Measurements from ENCODE around the gene TUBGCP2.
A peak's percentile ranks its signal among the peaks of the same experiment; 100 is the strongest.

Gene TUBGCP2

DNA sequence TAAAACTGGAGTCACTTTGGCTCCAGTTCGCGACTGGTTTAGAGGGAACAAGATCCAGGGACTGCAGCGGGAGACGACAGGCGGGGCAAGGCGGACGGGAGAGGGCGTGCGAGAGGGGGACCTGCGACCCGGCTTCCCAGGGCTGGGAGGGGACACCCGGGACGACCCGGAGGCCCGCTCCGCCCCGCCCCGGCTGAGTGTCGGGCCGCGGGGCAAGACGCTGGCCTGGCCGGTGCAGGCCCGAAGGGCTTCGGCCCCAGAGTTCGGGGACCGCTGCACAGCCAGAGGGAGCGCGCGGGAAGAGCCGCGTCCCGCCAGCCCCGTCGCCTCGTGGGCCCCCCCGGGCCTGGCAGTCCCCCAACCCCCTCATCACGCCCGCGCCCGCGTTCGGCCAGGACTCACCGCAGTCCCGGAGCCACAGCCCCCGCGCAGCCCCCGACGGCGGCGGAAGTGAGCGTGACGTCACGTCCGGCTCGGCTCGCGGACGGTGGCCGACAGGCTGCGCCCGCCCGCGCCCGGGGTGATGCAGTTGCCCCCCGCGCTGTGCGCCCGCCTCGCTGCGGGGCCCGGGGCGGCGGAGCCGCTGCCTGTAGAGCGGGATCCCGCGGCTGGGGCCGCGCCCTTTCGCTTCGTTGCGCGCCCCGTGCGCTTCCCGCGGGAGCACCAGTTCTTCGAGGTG lies at the start of gene TUBGCP2, which contains the start of gene ZNF511:
Gene TUBGCP2 (minus strand): TSS at position 452 of the 679 bp plus-strand sequence. CDS start 5,931 bp downstream, outside the sequence.
Gene ZNF511 (plus strand): TSS at position 494 of the 679 bp plus-strand sequence. CDS start 30 bp downstream, at position 524.
- peak; percentile 87 to 90 for DNase-seq

GRCh38 chr10:133357285-133358161 lies 48.9 kb upstream of the TUBGCP2 start, which contains the start of gene FUOM:
Gene FUOM, minus strand, starts transcription at chr10:133358019. Its CDS starts 12 bp downstream, at chr10:133358007.
- DNase-seq, result peak; percentile 70 to 76

GRCh38 chr10:133356549-133357284 lies 48.0 kb upstream of the TUBGCP2 start:
- no peak for DNase-seq

DNA sequence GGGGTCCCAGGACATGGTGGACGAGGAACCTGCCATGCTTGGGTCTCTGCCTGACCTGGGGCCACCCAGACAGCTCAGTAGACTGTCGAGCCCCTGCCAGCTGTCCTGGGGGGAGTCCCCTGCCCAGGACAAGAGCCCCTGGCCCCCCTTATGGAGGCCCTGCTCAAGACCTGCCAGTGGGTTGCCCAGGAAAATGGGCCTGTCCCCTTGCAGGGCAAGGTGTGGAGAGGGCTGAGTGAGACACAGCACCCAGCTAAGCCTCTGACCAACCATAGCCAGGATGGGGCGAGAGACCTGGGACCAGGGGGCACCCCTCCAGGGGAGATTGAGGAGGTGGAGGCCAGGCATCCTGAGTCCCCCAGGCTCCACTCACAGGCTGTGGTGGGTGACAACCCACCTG lies 47.3 kb upstream of the TUBGCP2 start:
- DNase-seq, result no peak

DNA sequence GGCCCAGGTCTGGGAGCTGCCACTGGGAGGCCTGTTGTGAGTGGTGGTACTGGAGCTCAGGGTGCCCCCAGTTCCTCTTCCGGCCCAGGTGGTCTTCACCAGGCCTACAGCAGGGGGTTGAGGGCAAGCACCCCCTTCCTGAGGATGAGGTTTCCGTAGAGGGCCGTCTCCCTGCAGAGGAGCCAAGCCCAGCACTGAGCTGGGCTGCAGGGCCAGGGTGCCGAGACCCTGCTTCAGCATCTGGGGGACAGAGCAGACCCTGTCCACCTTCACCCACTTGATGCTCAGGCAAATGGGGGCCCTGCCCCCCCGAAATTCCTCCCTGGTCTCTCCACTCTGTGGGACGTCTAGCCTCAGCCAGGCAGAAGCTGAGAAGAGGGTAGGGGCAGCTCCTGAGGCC lies 46.6 kb upstream of the TUBGCP2 start:
- DNase-seq, result no peak

- DNase-seq, result no peak
These were observed 46.1 kb upstream of the TUBGCP2 start for GRCh38 chr10:133354672-133355240.

GRCh38 chr10:133353988-133354605 lies 45.4 kb upstream of the TUBGCP2 start:
- no peak for DNase-seq

DNA sequence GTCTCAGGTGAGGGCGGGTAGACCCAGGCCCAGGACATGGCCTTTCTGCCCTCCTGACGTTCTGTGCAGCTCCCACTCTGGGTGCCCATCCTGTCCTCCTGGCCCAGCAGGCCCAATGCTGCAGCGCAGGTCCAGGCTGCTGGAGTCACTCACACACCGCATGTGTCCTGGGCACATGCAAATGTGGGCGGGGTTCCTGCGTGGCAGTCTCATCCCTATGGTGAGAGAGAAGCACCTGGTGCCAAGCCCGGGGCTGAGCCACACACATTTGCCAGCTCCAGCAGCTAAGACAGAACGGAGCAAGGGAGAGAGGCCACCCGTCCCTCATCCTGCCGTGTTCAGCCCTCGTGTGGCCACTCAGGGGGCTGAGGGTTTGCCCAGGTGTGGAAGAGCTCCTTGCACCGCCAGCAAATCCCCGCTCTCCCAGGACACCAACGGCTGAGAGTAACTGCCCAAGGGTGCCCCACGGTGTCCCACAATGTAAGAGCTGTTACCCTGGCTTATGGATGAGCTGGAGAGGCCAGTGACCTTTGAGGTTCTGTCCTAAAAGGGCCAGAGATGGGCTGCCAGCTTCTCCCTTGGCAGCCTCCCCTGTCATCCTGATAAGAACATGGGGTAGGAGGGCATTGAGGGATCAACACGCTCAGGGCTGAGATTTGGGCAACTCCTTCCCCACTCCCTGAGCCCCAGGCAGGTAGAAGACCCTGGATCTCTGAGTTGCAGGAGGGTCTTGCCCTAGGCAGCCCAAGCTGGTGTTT lies 44.7 kb upstream of the TUBGCP2 start:
- no peak for DNase-seq

GRCh38 chr10:133351408-133352318 lies 43.0 kb upstream of the TUBGCP2 start:
- no peak for DNase-seq

DNA sequence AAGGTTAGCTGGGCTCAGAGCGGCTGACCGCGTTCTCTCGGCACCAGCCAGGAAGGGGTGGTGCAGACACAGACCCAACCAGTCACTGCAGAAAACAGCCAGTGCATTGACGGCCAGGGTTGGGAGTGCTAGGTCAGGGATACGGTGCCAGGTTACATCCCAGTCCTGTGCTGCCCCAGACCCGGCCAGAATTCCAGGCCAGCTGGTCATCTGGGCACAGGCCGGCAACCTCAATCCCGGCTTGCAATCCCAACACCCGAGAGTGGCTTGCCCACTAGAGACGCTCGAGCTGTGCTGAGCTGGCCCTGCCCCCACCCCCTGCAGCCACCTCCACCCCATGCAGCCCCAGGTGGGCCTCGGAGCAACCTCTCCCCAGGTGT lies 42.3 kb upstream of the TUBGCP2 start:
- no peak for DNase-seq

DNA sequence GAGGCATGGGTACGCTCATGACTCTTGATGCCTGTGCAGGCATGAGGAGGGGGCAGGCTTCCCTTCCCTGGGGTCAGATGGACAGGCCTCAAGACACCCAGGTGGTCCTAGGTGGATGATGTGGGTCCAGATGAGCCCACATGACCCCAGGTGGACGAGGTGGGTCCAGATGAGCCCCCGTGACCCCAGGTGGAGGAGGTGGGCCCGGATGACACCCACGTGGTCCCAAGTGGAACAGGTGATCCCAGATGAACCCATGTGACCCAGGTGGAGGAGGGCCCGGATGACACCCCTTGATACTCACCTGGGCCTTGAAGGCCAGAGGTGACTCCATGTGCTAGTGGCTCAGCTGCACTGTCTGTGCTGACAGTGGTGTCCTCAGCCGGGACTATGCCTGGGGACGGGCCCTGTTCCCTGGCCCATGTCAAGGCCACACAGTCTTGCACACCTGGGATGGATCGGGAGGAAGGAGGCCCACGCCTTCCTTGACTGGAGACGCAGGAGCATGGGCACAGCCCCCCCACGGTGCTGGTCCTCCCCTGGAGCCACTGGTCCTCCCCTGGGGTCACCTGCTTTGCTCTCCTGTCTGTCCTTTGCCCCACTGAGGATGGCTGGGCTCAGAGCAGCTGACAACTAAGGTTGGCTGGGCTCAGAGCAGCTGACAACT lies 41.7 kb upstream of the TUBGCP2 start:
- DNase-seq, result no peak

DNA sequence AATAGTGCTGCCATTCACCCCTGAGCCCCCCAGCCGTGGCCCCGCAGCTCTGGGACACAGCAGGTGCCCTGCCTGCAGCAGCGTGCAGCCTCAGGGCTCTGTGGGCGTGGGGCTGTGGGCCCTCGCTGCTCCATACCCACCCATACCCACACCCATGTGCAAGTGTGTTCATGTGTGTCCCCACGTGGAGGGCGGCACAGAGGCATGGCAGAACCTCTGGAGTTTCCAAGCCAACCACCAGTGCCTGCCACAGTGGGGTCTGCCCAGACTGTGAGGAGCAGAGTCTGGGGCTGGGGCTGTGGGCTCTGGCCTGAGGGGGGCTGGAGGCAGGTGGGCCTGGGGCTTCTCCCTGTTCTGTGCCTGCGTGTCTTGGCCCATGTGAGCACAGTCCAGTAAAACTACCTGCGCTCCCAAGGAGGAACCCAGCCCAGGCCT lies 40.9 kb upstream of the TUBGCP2 start:
- DNase-seq, result no peak

- no peak for DNase-seq
These were observed 40.5 kb upstream of the TUBGCP2 start for GRCh38 chr10:133349160-133349568.

DNA sequence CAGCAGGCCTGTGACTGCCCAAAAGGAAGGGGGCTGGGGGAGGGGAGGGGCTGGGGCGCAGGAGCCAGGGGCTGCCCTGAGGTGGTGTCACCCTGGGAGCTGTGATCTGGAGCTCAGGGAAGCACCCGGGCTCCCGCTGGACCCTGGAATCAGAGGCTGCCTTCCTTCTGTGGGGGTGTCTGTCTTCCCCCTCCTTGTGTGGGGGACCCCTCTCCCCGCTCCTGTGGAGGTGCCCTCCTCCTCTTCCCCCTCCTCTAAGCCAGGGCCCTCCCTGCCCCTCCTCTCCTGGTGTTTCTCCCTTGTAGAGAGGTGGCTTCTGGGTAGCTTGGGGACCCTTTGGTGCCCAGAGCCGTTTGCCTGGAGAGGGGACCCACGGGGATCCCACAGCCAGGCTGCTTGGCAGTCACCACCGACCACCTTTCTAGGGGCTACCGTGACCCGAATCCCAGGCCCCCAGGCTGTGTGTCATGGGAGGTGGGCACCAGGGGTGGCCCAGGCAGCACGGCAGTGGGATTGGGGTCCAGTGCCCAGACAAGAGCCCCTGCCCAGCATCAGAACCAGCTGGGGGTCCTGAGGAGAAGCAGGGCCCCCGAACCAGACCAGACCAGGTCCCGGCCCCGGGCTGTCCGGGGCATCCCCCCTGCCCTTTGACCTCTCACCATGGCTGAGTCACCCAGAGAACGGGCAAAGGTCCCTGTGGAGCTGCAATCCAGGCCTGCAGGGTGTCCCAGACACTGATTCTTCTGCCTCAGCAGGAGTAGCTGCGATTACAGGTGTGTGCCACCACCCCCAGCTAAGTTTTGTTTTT lies 39.2 kb upstream of the TUBGCP2 start:
- no peak for DNase-seq

GRCh38 chr10:133346413-133346812 lies 37.7 kb upstream of the TUBGCP2 start:
- no peak for DNase-seq

DNA sequence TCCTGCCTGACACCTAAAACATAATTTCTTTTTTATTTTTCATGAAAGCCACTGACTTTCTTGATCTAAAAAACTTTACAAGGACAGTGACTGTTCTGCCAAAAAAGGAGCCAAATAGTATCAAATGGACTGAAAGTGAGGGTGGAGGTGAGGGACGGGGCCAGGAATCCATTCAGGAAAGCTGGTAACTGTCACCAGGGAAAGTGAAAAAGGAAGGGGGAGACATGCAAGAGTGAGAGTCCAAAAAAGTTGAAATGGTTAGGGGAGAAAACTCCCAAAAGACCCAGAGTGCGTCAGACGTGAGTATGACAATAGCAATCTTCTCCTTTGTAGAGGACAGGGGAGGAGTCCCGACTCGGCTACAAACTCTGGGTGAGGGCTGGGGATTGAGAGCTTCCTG lies 35.6 kb upstream of the TUBGCP2 start:
- no peak for DNase-seq

GRCh38 chr10:133343558-133343957 lies 34.9 kb upstream of the TUBGCP2 start:
- DNase-seq, result no peak

DNA sequence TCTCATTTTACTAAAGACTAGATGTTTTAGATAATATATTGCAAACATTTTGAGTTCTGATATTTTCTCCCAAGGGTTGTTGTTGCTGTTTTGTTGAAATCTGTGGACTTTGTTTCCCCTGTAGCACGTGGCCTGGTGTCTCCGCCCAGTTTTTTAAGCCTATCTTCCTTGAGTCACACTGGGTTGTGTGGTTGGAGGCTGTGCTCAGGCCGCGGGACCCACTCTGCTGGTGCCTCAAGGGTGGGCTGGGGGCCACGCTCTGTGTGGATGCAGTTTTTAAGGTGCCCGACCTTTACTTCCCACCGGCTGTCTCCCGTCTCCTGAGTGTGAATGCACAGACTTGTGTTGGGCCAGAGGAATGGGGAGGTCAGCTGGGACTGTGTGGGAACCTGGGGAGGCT lies 34.3 kb upstream of the TUBGCP2 start:
- DNase-seq, result no peak

DNA sequence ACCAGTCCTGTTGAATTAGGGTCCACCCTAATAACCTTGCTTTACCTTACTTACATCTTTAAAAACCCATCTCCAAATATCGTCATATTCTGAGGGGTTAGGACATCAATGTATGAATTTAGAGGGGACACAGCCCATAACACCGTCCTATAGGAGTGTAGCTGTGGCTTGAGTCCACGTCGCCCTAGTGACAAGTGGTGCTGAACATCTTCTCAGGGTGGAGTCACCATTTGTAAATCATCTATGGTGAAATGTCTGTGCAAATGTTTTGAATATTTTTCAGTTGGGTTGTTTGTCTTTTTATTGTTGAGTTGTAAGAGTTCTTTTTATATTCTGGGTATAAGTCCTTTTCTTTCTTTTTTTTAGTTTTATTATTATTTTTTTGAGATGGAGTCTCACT lies 33.3 kb upstream of the TUBGCP2 start:
- no peak for DNase-seq

Measured in stimulated activated CD4-positive, alpha-beta T cell treated with anti-CD3 and anti-CD28 coated beads, Interleukin-4, amount 100 ng/mL, for 4 hours (primary cell).